Measurements from ENCODE around the gene C2orf68. TPM values are rescaled to one million over a fixed set of nuclear protein-coding genes. Genes with fewer than 3 reads are reported as not detected.
A peak's percentile ranks its signal among the peaks of the same experiment; 100 is the strongest.

C2orf68 gene
- total RNA-seq, 2 experiments from 2014 or later = 31.0 to 31.2 TPM

DNA sequence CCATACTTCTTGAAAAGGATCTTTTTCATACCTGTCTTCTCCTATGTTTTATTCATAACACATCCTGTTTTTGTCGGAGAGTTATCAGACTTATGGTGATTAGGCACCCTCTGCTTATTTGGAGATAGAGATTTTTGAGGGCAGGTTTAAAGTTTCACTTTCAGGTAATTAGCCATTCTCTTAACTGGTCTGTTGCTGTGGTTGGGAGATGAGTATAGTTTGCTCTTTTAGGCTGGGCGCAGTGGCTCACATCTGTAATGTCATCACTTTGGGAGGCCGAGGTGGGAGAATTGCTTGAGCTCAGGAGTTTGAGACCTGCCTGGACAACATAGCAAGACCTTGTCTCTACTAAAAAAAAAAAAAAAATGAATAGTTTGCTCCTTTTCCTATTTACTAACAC lies 30.9 kb upstream of the C2orf68 start:
- Histone ChIP-seq H3K4me3 (ENCODE audit: low read length) (no peak overlapping the region), H3K9me3 (ENCODE audit: control insufficient read depth in 1 of 2, insufficient read depth in 1 of 2, low read length in 2 of 2) (no peaks in the 10 kb centered on the region), H3K27ac (ENCODE audit: low read depth in 1 of 2, low read length in 2 of 2) (no peak overlapping the region), H3K27me3 (ENCODE audit: control insufficient read depth in 1 of 2, insufficient read depth in 2 of 2, low read length in 2 of 2) (no peaks in the 10 kb centered on the region), H3K36me3 (ENCODE audit: insufficient read depth, low read length) (peaks cover 95% of the 10 kb centered on the region), H3K4me1 (ENCODE audit: insufficient read depth, low read length) (peaks cover 1% of the 10 kb centered on the region)
- DNase-seq (peak in 1 of 14 experiments; percentile 24), ATAC-seq (ENCODE audit: poor library complexity) (no peak)
- Mint-ChIP-seq H3K36me3 (ENCODE audit: low read depth) (peaks cover 99% of the 10 kb centered on the region), H3K27ac (peak overlapping the region; percentile 59), H3K27me3 (no peaks in the 10 kb centered on the region), H3K9me3 (no peaks in the 10 kb centered on the region), H3K4me1 (ENCODE audit: low read depth) (peaks cover 6% of the 10 kb centered on the region), H3K4me3 (no peak overlapping the region)
- no peak for TF ChIP-seq CTCF (IDR thresholded peaks at IDR 0.05)
- ChIA-PET POLR2A (no interaction called here), CTCF (no interaction called here)
- intact Hi-C loops (cut with DNase I, micrococcal nuclease) = no loop called here

DNA sequence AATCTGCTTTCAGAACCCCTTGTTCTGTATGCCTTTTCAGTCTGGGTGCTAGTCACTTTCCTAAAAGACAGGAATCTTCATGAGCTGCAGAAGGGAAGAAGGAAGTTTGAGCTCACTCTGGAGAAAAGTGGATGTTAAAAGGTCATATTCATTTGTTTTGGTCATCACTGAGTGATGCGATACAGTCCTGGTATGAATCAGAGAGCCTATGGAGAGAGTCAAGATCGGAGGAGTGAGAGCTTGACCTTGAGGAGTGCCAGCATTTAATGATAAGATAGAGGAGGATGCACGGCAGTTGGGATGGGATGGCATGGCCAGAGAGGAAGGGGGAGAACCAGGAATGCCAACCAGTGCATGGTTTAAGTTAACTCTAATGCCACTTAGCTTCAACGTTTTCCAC lies 23.8 kb upstream of the C2orf68 start:
- Mint-ChIP-seq H3K9me3 (no peaks in the 10 kb centered on the region), H3K4me1 (ENCODE audit: low read depth) (peaks cover 11% of the 10 kb centered on the region), H3K27me3 (no peaks in the 10 kb centered on the region), H3K4me3 (no peak overlapping the region), H3K27ac (no peak overlapping the region), H3K36me3 (ENCODE audit: low read depth) (peaks cover 96% of the 10 kb centered on the region)
- Histone ChIP-seq H3K36me3 (ENCODE audit: insufficient read depth, low read length) (peaks cover 91% of the 10 kb centered on the region), H3K27ac (ENCODE audit: low read depth in 1 of 2, low read length in 2 of 2) (no peak overlapping the region), H3K27me3 (ENCODE audit: control insufficient read depth in 1 of 2, insufficient read depth in 2 of 2, low read length in 2 of 2) (no peaks in the 10 kb centered on the region), H3K4me3 (ENCODE audit: low read length) (no peak overlapping the region), H3K9me3 (ENCODE audit: control insufficient read depth in 1 of 2, insufficient read depth in 1 of 2, low read length in 2 of 2) (no peaks in the 10 kb centered on the region), H3K4me1 (ENCODE audit: insufficient read depth, low read length) (peaks cover 6% of the 10 kb centered on the region)
- DNase-seq (no peak), ATAC-seq (ENCODE audit: poor library complexity) (no peak)
- ChIA-PET POLR2A (interaction anchor here (0.8 kb wide), 1 partner anchor 19 kb away, joined by 3 read pairs; no protein-coding TSS in a partner anchor), CTCF (no interaction called here)
- no peak for TF ChIP-seq CTCF (IDR thresholded peaks at IDR 0.05)
- intact Hi-C loops (cut with DNase I, micrococcal nuclease) = loop anchor here in 1 of 2 experiments (2.0 kb wide), 1 partner anchor 71 kb away; no protein-coding TSS in a partner anchor

DNA sequence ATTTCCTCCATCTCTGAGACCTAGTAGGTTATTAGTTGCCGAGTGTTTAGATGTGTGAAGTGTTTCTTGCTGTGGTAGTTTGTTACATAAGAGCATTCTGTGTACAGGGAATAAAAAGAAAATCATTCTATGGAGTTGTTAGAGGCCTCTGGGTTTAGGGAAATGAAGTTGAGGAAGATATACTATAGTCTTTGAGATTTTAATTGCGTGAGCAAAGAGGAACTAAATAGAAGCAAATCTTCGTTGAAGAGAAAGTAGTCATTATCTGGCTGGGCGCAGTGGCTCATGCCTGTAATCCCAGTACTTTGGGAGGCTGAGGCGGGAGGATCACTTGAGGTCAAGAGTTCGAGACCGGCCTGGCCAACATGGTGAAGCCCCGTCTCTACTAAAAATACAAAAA lies 23.1 kb upstream of the C2orf68 start:
- CTCF ChIA-PET = no interaction called here
- TF ChIP-seq CTCF (IDR thresholded peaks at IDR 0.05) = no peak
- Mint-ChIP-seq H3K36me3 (ENCODE audit: low read depth) (peaks cover 96% of the 10 kb centered on the region), H3K27ac (peak overlapping the region; percentile 4), H3K9me3 (no peaks in the 10 kb centered on the region), H3K4me1 (ENCODE audit: low read depth) (peaks cover 11% of the 10 kb centered on the region), H3K27me3 (no peaks in the 10 kb centered on the region), H3K4me3 (no peak overlapping the region)
- H3K9me3 ChIP-seq (ENCODE audit: control insufficient read depth in 1 of 2, insufficient read depth in 1 of 2, low read length in 2 of 2) = no peaks in the 10 kb centered on the region
- peaks cover 91% of the 10 kb centered on the region for H3K36me3 ChIP-seq (ENCODE audit: insufficient read depth, low read length)
- no peaks in the 10 kb centered on the region for H3K27me3 ChIP-seq (ENCODE audit: control insufficient read depth in 1 of 2, insufficient read depth in 2 of 2, low read length in 2 of 2)
- ATAC-seq (ENCODE audit: poor library complexity) = no peak
- no peak overlapping the region for H3K4me3 ChIP-seq (ENCODE audit: low read length)
- intact Hi-C loops (cut with DNase I, micrococcal nuclease) = no loop called here
- DNase-seq = no peak
- POLR2A ChIA-PET = no interaction called here
- no peak overlapping the region for H3K27ac ChIP-seq (ENCODE audit: low read depth in 1 of 2, low read length in 2 of 2)
- peaks cover 6% of the 10 kb centered on the region for H3K4me1 ChIP-seq (ENCODE audit: insufficient read depth, low read length)

Measured in CD4-positive, alpha-beta T cell (primary cell).